ENCODE measurements around the gene ZNF746. TPM values are rescaled to one million over a fixed set of nuclear protein-coding genes. Genes with fewer than 3 reads are reported as not detected.

The ZNF746 gene
- total RNA-seq, 3 donors from 2014 or later, result 23.5 to 27.5 (median 23.7) TPM

DNA sequence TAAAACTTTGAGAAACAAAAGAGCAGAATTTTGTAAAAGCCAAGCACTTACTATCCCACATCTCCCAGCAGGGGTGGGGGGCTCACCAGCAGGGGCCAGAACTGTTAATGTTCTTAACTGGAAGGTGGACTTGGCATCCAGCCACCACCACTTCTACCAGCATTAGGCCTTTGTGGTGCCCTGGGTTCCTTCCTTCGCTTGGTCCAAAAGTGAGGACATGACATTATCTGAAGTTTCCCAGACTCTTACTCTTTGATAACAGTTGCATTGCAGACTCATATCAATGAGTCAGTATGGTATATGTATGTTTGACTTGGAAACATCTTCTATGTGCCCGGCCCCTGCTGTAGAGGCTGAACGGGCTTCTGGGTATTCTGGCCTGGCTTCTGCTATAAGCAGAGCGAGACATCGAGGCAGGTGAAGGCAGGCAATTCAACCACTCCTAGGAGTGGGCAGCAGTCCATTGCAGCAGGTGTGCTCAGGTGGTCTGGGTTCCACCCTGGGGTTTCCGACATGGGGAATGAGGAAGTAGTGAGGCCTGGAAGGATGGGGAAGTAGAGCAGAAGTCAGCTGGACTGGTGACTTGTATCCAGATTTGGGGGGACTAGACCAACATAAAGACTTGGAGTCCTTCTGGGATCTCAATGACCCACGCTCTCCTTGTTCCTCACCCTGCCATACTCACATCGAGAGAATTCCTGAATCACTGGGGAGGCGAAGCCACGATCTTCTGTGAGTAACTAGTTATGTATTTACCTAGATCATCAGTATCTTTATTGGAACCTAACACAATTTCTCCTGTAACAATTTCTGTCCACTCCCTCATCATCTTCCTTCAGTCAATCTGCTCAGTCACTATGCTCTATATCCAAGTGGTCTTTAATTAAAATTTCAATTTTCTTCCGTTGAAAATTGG lies 40.8 kb downstream of the ZNF746 start:
- H3K4me1 ChIP-seq, result no peaks in the 10 kb centered on the region
- no peaks in the 10 kb centered on the region for H3K27me3 ChIP-seq
- TF ChIP-seq POLR2AphosphoS5 (IDR thresholded peaks at IDR 0.05) (no peak), POLR2A (IDR thresholded peaks at IDR 0.05) (no peak)
- TF ChIP-seq, protein P1, sequence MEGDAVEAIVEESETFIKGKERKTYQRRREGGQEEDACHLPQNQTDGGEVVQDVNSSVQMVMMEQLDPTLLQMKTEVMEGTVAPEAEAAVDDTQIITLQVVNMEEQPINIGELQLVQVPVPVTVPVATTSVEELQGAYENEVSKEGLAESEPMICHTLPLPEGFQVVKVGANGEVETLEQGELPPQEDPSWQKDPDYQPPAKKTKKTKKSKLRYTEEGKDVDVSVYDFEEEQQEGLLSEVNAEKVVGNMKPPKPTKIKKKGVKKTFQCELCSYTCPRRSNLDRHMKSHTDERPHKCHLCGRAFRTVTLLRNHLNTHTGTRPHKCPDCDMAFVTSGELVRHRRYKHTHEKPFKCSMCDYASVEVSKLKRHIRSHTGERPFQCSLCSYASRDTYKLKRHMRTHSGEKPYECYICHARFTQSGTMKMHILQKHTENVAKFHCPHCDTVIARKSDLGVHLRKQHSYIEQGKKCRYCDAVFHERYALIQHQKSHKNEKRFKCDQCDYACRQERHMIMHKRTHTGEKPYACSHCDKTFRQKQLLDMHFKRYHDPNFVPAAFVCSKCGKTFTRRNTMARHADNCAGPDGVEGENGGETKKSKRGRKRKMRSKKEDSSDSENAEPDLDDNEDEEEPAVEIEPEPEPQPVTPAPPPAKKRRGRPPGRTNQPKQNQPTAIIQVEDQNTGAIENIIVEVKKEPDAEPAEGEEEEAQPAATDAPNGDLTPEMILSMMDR (IDR thresholded peaks at IDR 0.05), result no peak
- DNase-seq (ENCODE audit: low spot score in 2 of 2), result no peak
- H3K4me3 ChIP-seq, result no peak overlapping the region
- H3K27ac ChIP-seq, result no peak overlapping the region
- intact Hi-C loops (cut with DNase I; ENCODE audit: low total_unique reads), result no loop called here
- no peaks in the 10 kb centered on the region for H3K9me3 ChIP-seq
- H3K36me3 ChIP-seq, result no peaks in the 10 kb centered on the region

DNA sequence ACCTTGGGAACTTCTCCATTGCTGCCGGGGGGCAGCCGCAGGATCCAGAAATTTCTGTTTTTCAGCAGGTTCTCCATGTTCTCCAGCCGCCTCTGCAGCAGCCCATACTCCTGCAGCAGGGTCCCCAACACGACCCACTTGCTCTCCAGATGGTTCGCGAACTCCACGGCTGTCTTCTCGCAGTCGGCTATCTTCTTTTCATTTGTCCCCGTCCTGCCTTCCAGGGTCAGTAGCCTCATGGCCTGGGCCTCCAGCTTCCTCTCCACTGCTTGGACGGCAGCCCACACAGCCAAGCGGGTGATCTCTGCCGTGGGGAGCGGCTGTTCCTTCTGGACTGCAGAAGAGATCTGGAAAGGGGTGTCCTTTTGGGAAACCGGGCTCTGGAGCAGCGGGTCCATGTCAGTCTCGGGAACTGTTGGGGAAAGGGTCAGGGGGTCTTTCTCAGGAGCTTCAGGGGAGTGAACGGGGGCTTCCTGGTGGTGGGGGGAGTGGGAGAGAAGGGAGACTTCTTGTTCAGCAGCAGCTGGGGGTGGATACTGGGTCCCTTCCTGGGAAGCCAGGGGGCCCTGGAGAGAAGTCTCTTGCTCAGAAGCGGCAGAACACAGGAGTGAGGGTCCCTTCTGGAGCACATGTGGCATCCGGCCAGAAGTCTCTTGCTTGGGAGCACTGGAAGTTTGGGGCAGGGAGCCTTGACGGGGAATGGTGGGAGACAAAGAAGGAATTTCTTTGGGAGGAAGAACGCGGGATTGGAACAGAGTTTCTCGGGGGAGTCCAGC lies 42.2 kb downstream of the ZNF746 start:
- no peaks in the 10 kb centered on the region for H3K9me3 ChIP-seq
- intact Hi-C loops (cut with DNase I; ENCODE audit: low total_unique reads), result no loop called here
- TF ChIP-seq POLR2A (IDR thresholded peaks at IDR 0.05), result no peak
- TF ChIP-seq, protein P1 (IDR thresholded peaks at IDR 0.05), result no peak
- TF ChIP-seq POLR2AphosphoS5 (IDR thresholded peaks at IDR 0.05), result no peak
- H3K36me3 ChIP-seq, result no peaks in the 10 kb centered on the region
- DNase-seq (ENCODE audit: low spot score in 2 of 2), result no peak
- no peak overlapping the region for H3K4me3 ChIP-seq
- H3K27ac ChIP-seq, result no peak overlapping the region
- H3K4me1 ChIP-seq, result no peaks in the 10 kb centered on the region
- no peaks in the 10 kb centered on the region for H3K27me3 ChIP-seq

DNA sequence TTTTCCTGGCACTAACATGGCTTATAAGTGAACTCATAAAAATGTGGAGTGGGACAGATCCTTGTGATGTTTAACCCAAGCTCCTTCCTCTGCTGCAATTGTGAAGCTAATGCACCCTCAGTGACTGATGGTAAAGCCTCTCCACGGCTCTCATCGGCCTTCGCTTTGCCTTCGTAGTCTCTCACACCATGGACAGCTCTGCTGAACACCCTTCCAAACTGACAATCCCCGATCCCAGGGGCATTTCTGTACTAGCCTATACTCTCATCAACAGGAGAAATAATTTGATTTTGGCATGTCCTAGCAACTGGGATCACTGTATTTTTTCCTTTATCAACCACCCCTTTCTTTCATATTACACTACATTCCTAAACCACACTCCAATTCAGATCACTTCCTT lies 42.9 kb downstream of the ZNF746 start:
- H3K9me3 ChIP-seq, result no peaks in the 10 kb centered on the region
- no peak overlapping the region for H3K4me3 ChIP-seq
- no peak for DNase-seq (ENCODE audit: low spot score in 2 of 2)
- intact Hi-C loops (cut with DNase I; ENCODE audit: low total_unique reads), result no loop called here
- no peaks in the 10 kb centered on the region for H3K27me3 ChIP-seq
- no peak for TF ChIP-seq POLR2AphosphoS5 (IDR thresholded peaks at IDR 0.05)
- no peak for TF ChIP-seq POLR2A (IDR thresholded peaks at IDR 0.05)
- TF ChIP-seq, protein P1 (IDR thresholded peaks at IDR 0.05), result no peak
- no peaks in the 10 kb centered on the region for H3K36me3 ChIP-seq
- no peak overlapping the region for H3K27ac ChIP-seq
- no peaks in the 10 kb centered on the region for H3K4me1 ChIP-seq

DNA sequence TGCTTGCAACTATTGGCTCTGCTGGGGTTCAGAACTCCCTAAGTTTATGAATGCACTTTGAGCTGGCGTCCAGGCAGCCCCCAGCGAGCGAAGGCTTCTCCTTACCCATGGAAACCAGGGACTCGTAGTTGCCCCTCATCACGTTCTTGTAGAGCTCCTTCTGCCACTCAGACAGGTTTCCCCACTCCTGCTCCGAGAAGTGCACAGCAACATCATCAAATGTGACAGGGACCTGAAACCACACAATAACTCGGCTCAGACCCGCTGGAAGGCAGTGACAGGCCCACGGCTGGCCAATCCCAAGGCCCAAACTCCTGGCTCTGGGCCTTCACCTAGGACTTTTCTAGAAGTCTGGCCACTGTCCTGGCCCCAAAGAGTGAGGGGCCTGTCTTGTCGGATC lies 43.6 kb downstream of the ZNF746 start:
- Histone ChIP-seq H3K9me3 (no peaks in the 10 kb centered on the region), H3K36me3 (no peaks in the 10 kb centered on the region), H3K27ac (no peak overlapping the region), H3K4me1 (no peaks in the 10 kb centered on the region), H3K27me3 (no peaks in the 10 kb centered on the region), H3K4me3 (no peak overlapping the region)
- no peak for DNase-seq (ENCODE audit: low spot score in 2 of 2)
- intact Hi-C loops (cut with DNase I; ENCODE audit: low total_unique reads), result no loop called here
- TF ChIP-seq POLR2AphosphoS5 (IDR thresholded peaks at IDR 0.05), result no peak
- no peak for TF ChIP-seq POLR2A (IDR thresholded peaks at IDR 0.05)
- TF ChIP-seq, protein P1 (IDR thresholded peaks at IDR 0.05), result no peak

DNA sequence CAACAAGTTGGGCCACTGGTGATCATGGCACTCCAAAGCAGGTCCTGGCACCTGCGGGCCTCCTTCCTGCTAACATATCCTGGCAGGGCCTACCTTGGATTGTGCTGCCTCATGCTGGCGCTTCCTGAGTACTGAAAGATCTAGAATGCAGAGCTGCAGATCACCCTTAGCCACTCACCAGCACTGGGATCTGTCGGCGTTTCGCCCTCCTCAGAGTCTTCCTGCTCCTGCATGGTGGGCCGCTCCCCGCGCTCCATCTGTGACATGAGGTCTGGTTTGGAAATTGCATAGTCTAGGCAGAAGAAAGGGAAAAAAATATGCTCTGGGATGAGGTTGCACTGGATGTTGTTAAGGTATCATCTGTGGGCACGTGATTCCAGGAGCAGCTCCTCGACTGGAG lies 46.8 kb downstream of the ZNF746 start:
- Histone ChIP-seq H3K4me3 (no peak overlapping the region), H3K27ac (no peak overlapping the region), H3K27me3 (no peaks in the 10 kb centered on the region), H3K36me3 (no peaks in the 10 kb centered on the region), H3K9me3 (no peaks in the 10 kb centered on the region), H3K4me1 (no peaks in the 10 kb centered on the region)
- intact Hi-C loops (cut with DNase I; ENCODE audit: low total_unique reads), result no loop called here
- TF ChIP-seq POLR2A (IDR thresholded peaks at IDR 0.05) (no peak), POLR2AphosphoS5 (IDR thresholded peaks at IDR 0.05) (no peak)
- TF ChIP-seq, protein P1 (IDR thresholded peaks at IDR 0.05), result no peak
- DNase-seq (ENCODE audit: low spot score in 2 of 2), result no peak

All from breast epithelium (tissue), 4 donors.